ENCODE measurements around the gene CCDC134.
A peak's percentile ranks its signal among the peaks of the same experiment; 100 is the strongest.
"Not testable (repeated sequence)": the region's sequence is repeated elsewhere in the genome, so short reads cannot be mapped to it uniquely, and the experiment has no call there.

CCDC134 gene

GRCh38 chr22:41841085-41841712, 40.7 kb downstream of the CCDC134 start:
- DNase-seq, result no peak

GRCh38 chr22:41842996-41843970, 42.8 kb downstream of the CCDC134 start:
- no peak for DNase-seq

GRCh38 chr22:41844036-41844435, 43.6 kb downstream of the CCDC134 start:
- DNase-seq, result no peak

- DNase-seq, result no peak
Measured at GRCh38 chr22:41844513-41844912, 44.0 kb downstream of the CCDC134 start.

GRCh38 chr22:41845380-41846267, 45.1 kb downstream of the CCDC134 start:
- DNase-seq, result no peak

- no peak for DNase-seq
Measured at GRCh38 chr22:41846268-41846987, 45.9 kb downstream of the CCDC134 start.

- no peak for DNase-seq
Measured at GRCh38 chr22:41847300-41847699, 46.8 kb downstream of the CCDC134 start.

- DNase-seq, result no peak
Measured at GRCh38 chr22:41848468-41848867, 48.0 kb downstream of the CCDC134 start.

- no peak for DNase-seq
Measured at GRCh38 chr22:41856469-41856868, 56.0 kb downstream of the CCDC134 start.

GRCh38 chr22:41857155-41857859, 56.8 kb downstream of the CCDC134 start:
- DNase-seq, result peak in 9 of 58 donors; percentile 7 to 48 (median 12)

GRCh38 chr22:41857860-41858199, 57.4 kb downstream of the CCDC134 start:
- no peak for DNase-seq

GRCh38 chr22:41862160-41862529, 61.7 kb downstream of the CCDC134 start:
- DNase-seq, result peak in 1 of 58 donors; percentile 23

GRCh38 chr22:41862530-41863266, 62.2 kb downstream of the CCDC134 start:
- no peak for DNase-seq

- no peak for DNase-seq
Measured at GRCh38 chr22:41863472-41863871, 63.0 kb downstream of the CCDC134 start.

- no peak for DNase-seq
Measured at GRCh38 chr22:41868556-41868955, 68.1 kb downstream of the CCDC134 start.

- DNase-seq, result not testable (repeated sequence)
Measured at GRCh38 chr22:41870081-41870480, 69.6 kb downstream of the CCDC134 start.

GRCh38 chr22:41870786-41871185, 70.3 kb downstream of the CCDC134 start:
- no peak for DNase-seq

- DNase-seq, result no peak
Measured at GRCh38 chr22:41873391-41873790, 72.9 kb downstream of the CCDC134 start.

GRCh38 chr22:41874090-41874489, 73.6 kb downstream of the CCDC134 start:
- no peak for DNase-seq

Data from anterior cingulate cortex (tissue), 58 donors.